Trophoblast cell (in vitro differentiated cells and primary cell): ENCODE measurements around the gene PCBD2.

Experiments
- DNase-seq, 2 donors: peaks; one replicate each; pipeline ENCODE4 v3.0.0-alpha.2; 2016
- H2AFZ ChIP-seq: 2 replicates; pipeline ENCODE4 v1.6.1; 2013; ENCODE audit warnings: low read length, moderate library complexity, mild to moderate bottlenecking; ENCODE audit not compliant: insufficient read depth, poor library complexity
- H2AK5ac ChIP-seq: 2 replicates; pipeline ENCODE4 v1.6.1; 2013; ENCODE audit warnings: mild to moderate bottlenecking, low read length
- H2BK120ac ChIP-seq: 2 replicates; pipeline ENCODE4 v1.6.1; 2013; ENCODE audit warnings: low read length, mild to moderate bottlenecking, moderate library complexity; ENCODE audit not compliant: insufficient read depth, poor library complexity
- H2BK12ac ChIP-seq: 2 replicates; pipeline ENCODE4 v1.6.1; 2013; ENCODE audit warnings: mild to moderate bottlenecking, low read length, moderate library complexity
- H2BK5ac ChIP-seq: 2 replicates; pipeline ENCODE4 v1.6.1; 2013; ENCODE audit warnings: low read length, low read depth, moderate library complexity, mild to moderate bottlenecking; ENCODE audit not compliant: poor library complexity
- H3K14ac ChIP-seq: 2 replicates; pipeline ENCODE4 v1.6.1; 2013; ENCODE audit warnings: mild to moderate bottlenecking, low read length
- H3K18ac ChIP-seq: 2 replicates; pipeline ENCODE4 v1.6.1; 2013; ENCODE audit warnings: mild to moderate bottlenecking, low read length
- H3K23ac ChIP-seq: 2 replicates; pipeline ENCODE4 v1.6.1; 2013; ENCODE audit warnings: low read length
- H3K27ac ChIP-seq: 2 replicates; pipeline ENCODE4 v1.5.1; 2013; ENCODE audit warnings: low read depth, mild to moderate bottlenecking, inconsistent platforms, low read length, moderate library complexity
- H3K27me3 ChIP-seq: 2 replicates; pipeline ENCODE4 v1.6.1; 2013; ENCODE audit warnings: inconsistent platforms, mild to moderate bottlenecking, low read length, moderate library complexity; ENCODE audit not compliant: insufficient read depth
- H3K36me3 ChIP-seq, 2 experiments: 1 replicate in 1 of 2; 2 replicates in 1 of 2; pipeline ENCODE4 v1.6.1; 2013; ENCODE audit warnings: low read length in 2 of 2, mild to moderate bottlenecking in 2 of 2, moderate library complexity in 1 of 2; ENCODE audit not compliant: insufficient read depth in 2 of 2, control insufficient read depth in 1 of 2
- H3K4ac ChIP-seq: 2 replicates; pipeline ENCODE4 v1.6.1; 2013; ENCODE audit warnings: low read depth, mild to moderate bottlenecking, low read length, moderate library complexity
- H3K4me1 ChIP-seq, 2 experiments: 1 replicate in 1 of 2; 2 replicates in 1 of 2; pipeline ENCODE4 v1.6.1; 2013; ENCODE audit warnings: low read length in 2 of 2, mild to moderate bottlenecking in 2 of 2, moderate library complexity in 1 of 2; ENCODE audit not compliant: insufficient read depth in 2 of 2, control insufficient read depth in 1 of 2
- H3K4me2 ChIP-seq: 2 replicates; pipeline ENCODE4 v1.6.1; 2013; ENCODE audit warnings: inconsistent platforms, mild to moderate bottlenecking, low read length, moderate library complexity
- H3K4me3 ChIP-seq: 2 replicates; pipeline ENCODE4 v1.5.1; 2013; ENCODE audit warnings: mild to moderate bottlenecking, low read depth, low read length, inconsistent platforms
- H3K79me1 ChIP-seq: one replicate; pipeline ENCODE4 v1.6.1; 2013; ENCODE audit warnings: low read length
- H3K79me2 ChIP-seq: 2 replicates; pipeline ENCODE4 v1.6.1; 2013; ENCODE audit warnings: low read length, mild to moderate bottlenecking; ENCODE audit not compliant: control insufficient read depth, insufficient read depth, poor library complexity
- H3K9ac ChIP-seq: 2 replicates; pipeline ENCODE4 v1.6.1; 2013; ENCODE audit warnings: mild to moderate bottlenecking, low read length
- H3K9me3 ChIP-seq: 2 replicates; pipeline ENCODE4 v1.6.1; 2013; ENCODE audit warnings: low read depth, mild to moderate bottlenecking, control low read depth, inconsistent platforms, low read length; ENCODE audit not compliant: insufficient read depth
- H4K12ac ChIP-seq: 2 replicates; pipeline ENCODE4 v1.6.1; 2013; ENCODE audit warnings: low read depth, mild to moderate bottlenecking, low read length, moderate library complexity
- H4K8ac ChIP-seq: 2 replicates; pipeline ENCODE4 v1.6.1; 2013; ENCODE audit warnings: low read depth, mild to moderate bottlenecking, low read length, moderate library complexity
- H4K91ac ChIP-seq: one replicate; pipeline ENCODE4 v1.6.1; 2013; ENCODE audit warnings: low read depth, mild to moderate bottlenecking, low read length, moderate library complexity
- WGBS: extraction: QIAGEN DNeasy Blood & Tissue Kit; methylation state at CpG from one replicate; pipeline ENCODE4 v1.1.7; 2013; ENCODE audit warnings: missing lambda C conversion rate; ENCODE audit not compliant: insufficient read length, insufficient coverage; ENCODE audit errors: extremely low coverage; 5-methylcytosine and 5-hydroxymethylcytosine counted together

PCBD2 gene

GRCh38 chr5:134873494-134873893 lies 31.4 kb upstream of the PCBD2 start:
- Histone ChIP-seq H4K8ac (peak overlapping the region; percentile 94), H4K12ac (peak overlapping the region; percentile 87), H2BK12ac (no peak overlapping the region), H2BK120ac (peak overlapping the region; percentile 19), H2AK5ac (no peak overlapping the region), H3K14ac (no peak overlapping the region), H3K23ac (no peak overlapping the region), H3K27me3 (no peaks in the 10 kb centered on the region), H3K4me3 (no peak overlapping the region), H3K4me2 (no peak overlapping the region), H3K9me3 (no peaks in the 10 kb centered on the region), H3K79me2 (peaks cover 5% of the 10 kb centered on the region), H4K91ac (peak overlapping the region; percentile 81), H3K27ac (no peak overlapping the region), H3K79me1 (peaks cover 8% of the 10 kb centered on the region), H2BK5ac (no peak overlapping the region), H3K4ac (no peak overlapping the region), H3K18ac (peak overlapping the region; percentile 58), H3K4me1 (peaks cover 5 to 8% of the 10 kb centered on the region in 2 experiments), H3K9ac (no peak overlapping the region), H3K36me3 (no peaks in the 10 kb centered on the region), H2AFZ (no peak overlapping the region)
- no CpG with 5 or more reads among the region's 6 CpGs for WGBS
- peak in 1 of 2 donors; percentile 27 for DNase-seq

GRCh38 chr5:134873987-134874830 lies 30.7 kb upstream of the PCBD2 start, which contains the start of gene TXNDC15:
TSS of gene TXNDC15 (plus strand) at chr5:134874371. CDS start at chr5:134874428, 57 bp downstream.
- peak within 1 kb of the TSS; percentile 82 for H3K14ac ChIP-seq
- H2AFZ ChIP-seq: peak within 1 kb of the TSS; percentile 91
- H3K9me3 ChIP-seq: no peaks in the 10 kb centered on the region
- peak within 1 kb of the TSS; percentile 60 for H2BK5ac ChIP-seq
- H3K4me1 ChIP-seq: peaks cover 5 to 8% of the 10 kb centered on the region in 2 experiments
- no peak within 1 kb of the TSS for H3K23ac ChIP-seq
- peak within 1 kb of the TSS; percentile 94 for H4K8ac ChIP-seq
- H3K4ac ChIP-seq: peak within 1 kb of the TSS; percentile 65
- H4K12ac ChIP-seq: peak within 1 kb of the TSS; percentile 91
- peak within 1 kb of the TSS; percentile 84 for H3K9ac ChIP-seq
- peaks cover 8% of the 10 kb centered on the region for H3K79me1 ChIP-seq
- H3K4me2 ChIP-seq: peak within 1 kb of the TSS; percentile 57
- H2BK120ac ChIP-seq: peak within 1 kb of the TSS; percentile 78
- peak within 1 kb of the TSS; percentile 58 for H3K18ac ChIP-seq
- H3K27me3 ChIP-seq: no peaks in the 10 kb centered on the region
- peaks cover 5% of the 10 kb centered on the region for H3K79me2 ChIP-seq
- no peaks in the 10 kb centered on the region for H3K36me3 ChIP-seq
- DNase-seq: peak; percentile 86 to 88
- WGBS: no CpG with 5 or more reads among the region's 79 CpGs
- H4K91ac ChIP-seq: peak within 1 kb of the TSS; percentile 94
- H2BK12ac ChIP-seq: peak within 1 kb of the TSS; percentile 5
- H3K27ac ChIP-seq: peak within 1 kb of the TSS; percentile 55
- H3K4me3 ChIP-seq: peak within 1 kb of the TSS; percentile 83
- H2AK5ac ChIP-seq: no peak within 1 kb of the TSS

- Histone ChIP-seq H3K14ac (peak overlapping the region; percentile 82), H3K9ac (no peak overlapping the region), H2AK5ac (no peak overlapping the region), H2BK120ac (no peak overlapping the region), H2BK12ac (peak overlapping the region; percentile 5), H3K23ac (no peak overlapping the region), H3K79me2 (peaks cover 5% of the 10 kb centered on the region), H3K36me3 (no peaks in the 10 kb centered on the region), H3K18ac (no peak overlapping the region), H4K12ac (peak overlapping the region; percentile 70), H3K4ac (no peak overlapping the region), H4K8ac (peak overlapping the region; percentile 94), H3K4me3 (peak overlapping the region; percentile 83), H3K9me3 (no peaks in the 10 kb centered on the region), H4K91ac (peak overlapping the region; percentile 94), H3K4me1 (peaks cover 5 to 8% of the 10 kb centered on the region in 2 experiments), H2BK5ac (no peak overlapping the region), H3K27ac (no peak overlapping the region), H3K4me2 (peak overlapping the region; percentile 56), H3K79me1 (peaks cover 8% of the 10 kb centered on the region), H3K27me3 (no peaks in the 10 kb centered on the region), H2AFZ (peak overlapping the region; percentile 76)
- WGBS: no CpG with 5 or more reads among the region's 20 CpGs
- peak; percentile 46 to 62 for DNase-seq
Observed at GRCh38 chr5:134874831-134875655, 29.9 kb upstream of the PCBD2 start.

GRCh38 chr5:134877159-134877558 lies 27.8 kb upstream of the PCBD2 start:
- DNase-seq: no peak
- Histone ChIP-seq H3K79me1 (peaks cover 8% of the 10 kb centered on the region), H3K27ac (no peak overlapping the region), H4K8ac (no peak overlapping the region), H2BK120ac (no peak overlapping the region), H2AK5ac (no peak overlapping the region), H3K36me3 (no peaks in the 10 kb centered on the region), H3K79me2 (peaks cover 5% of the 10 kb centered on the region), H3K4me1 (peaks cover 5 to 8% of the 10 kb centered on the region in 2 experiments), H2BK12ac (no peak overlapping the region), H2AFZ (no peak overlapping the region), H3K27me3 (no peaks in the 10 kb centered on the region), H3K23ac (no peak overlapping the region), H3K9me3 (no peaks in the 10 kb centered on the region), H3K4me3 (no peak overlapping the region), H4K91ac (no peak overlapping the region), H3K4ac (no peak overlapping the region), H3K14ac (no peak overlapping the region), H4K12ac (no peak overlapping the region), H2BK5ac (no peak overlapping the region), H3K4me2 (no peak overlapping the region), H3K9ac (no peak overlapping the region), H3K18ac (no peak overlapping the region)
